Spinal cord (tissue), 10 donors: Measurements from ENCODE around the gene CTDSPL. TPM values are rescaled to one million over a fixed set of nuclear protein-coding genes. Genes with fewer than 3 reads are reported as not detected.

Experiments
- DNase-seq, 6 donors: peaks; one replicate each; pipeline versions ENCODE4 v3.0.0 to v3.0.0-alpha.2; 2013 to 2015; ENCODE audit warnings: low spot score in 6 of 6, low read depth in 4 of 6
- H3K27ac ChIP-seq: one replicate; pipeline ENCODE4 v1.5.1; 2013; ENCODE audit warnings: low read depth, low read length, control low read depth
- H3K27me3 ChIP-seq: one replicate; pipeline ENCODE4 v1.6.1; 2013; ENCODE audit warnings: low read length; ENCODE audit not compliant: control insufficient read depth, insufficient read depth
- H3K36me3 ChIP-seq: one replicate; pipeline ENCODE4 v1.6.1; 2013; ENCODE audit warnings: low read length; ENCODE audit not compliant: control insufficient read depth, insufficient read depth
- H3K4me1 ChIP-seq: one replicate; pipeline ENCODE4 v1.6.1; 2013; ENCODE audit warnings: low read length; ENCODE audit not compliant: control insufficient read depth, insufficient read depth
- H3K4me3 ChIP-seq: one replicate; pipeline ENCODE4 v1.5.1; 2013; ENCODE audit warnings: low read depth, low read length, control low read depth
- H3K9me3 ChIP-seq: one replicate; pipeline ENCODE4 v1.6.1; 2013; ENCODE audit warnings: low read length; ENCODE audit not compliant: control insufficient read depth, insufficient read depth
- WGBS: methylation state at CpG from one replicate; pipeline ENCODE4 v1.1.5; 2013; ENCODE audit warnings: missing lambda C conversion rate; ENCODE audit not compliant: insufficient coverage; 5-methylcytosine and 5-hydroxymethylcytosine counted together
- polyA plus RNA-seq, 2 donors: library from polyadenylated mRNA; unstranded; fragments of 120-200 nt; gene quantifications; one replicate each; pipeline ENCODE4 v1.2.1, GENCODE V29; 2013; ENCODE audit not compliant: insufficient read length in 2 of 2
- total RNA-seq, 2 donors: library from RNA; depleted of rRNA in 1 of 2; stranded (reverse); fragments of 120-200 nt in 1 of 2; fragments of >200 nt in 1 of 2; gene quantifications; one replicate each; pipeline versions ENCODE4 v1.2.3 to v1.2.4, GENCODE V29; 2013 to 2014
- donor health status: healthy.

The CTDSPL gene
- total and polyA plus RNA-seq, 4 donors: 19.7 to 45.5 (median 30.6) TPM

DNA sequence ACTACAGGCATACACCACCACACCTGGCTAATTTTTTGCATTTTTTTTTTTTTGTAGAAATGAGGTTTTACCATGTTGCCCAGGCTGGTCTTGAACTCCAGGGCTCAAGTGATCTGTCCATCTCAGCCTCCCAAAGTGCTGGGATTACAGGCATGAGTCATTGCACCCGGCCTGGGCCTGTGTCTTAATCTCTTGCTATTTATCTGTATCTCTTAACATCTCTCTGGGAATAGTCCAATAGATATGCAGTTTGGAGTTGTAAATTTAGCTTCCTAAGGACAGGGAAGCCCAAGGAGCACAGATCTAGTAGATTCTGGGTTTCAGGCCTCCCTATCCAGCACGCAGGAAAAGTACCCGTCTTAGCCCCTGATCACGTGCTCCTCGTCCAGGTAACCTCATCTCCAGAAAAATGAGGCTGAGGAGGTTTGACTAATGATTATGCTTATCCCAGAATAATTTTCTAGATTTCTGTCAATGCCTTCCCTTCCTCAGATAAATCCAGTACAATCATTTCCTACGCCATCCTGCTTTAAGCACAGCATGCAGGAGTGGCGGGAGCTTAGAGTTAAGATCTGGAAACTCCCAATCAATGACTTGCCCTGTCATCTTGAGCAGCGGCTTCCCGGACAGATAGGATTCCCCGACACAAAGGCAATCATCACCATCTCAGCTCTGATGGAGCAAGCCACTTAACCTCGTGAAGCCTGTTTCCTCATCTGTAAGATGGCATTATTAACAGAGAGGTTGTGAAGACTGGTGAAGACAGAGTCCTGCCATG, 12.3 kb upstream of the CTDSPL start:
- Histone ChIP-seq H3K4me1 (peaks cover 3% of the 10 kb centered on the region), H3K9me3 (no peaks in the 10 kb centered on the region), H3K36me3 (peaks cover 9% of the 10 kb centered on the region), H3K27me3 (no peaks in the 10 kb centered on the region), H3K27ac (no peak overlapping the region), H3K4me3 (no peak overlapping the region)
- no peak for DNase-seq
- WGBS: 100% methylated on average over 2 of the region's 11 CpGs

DNA sequence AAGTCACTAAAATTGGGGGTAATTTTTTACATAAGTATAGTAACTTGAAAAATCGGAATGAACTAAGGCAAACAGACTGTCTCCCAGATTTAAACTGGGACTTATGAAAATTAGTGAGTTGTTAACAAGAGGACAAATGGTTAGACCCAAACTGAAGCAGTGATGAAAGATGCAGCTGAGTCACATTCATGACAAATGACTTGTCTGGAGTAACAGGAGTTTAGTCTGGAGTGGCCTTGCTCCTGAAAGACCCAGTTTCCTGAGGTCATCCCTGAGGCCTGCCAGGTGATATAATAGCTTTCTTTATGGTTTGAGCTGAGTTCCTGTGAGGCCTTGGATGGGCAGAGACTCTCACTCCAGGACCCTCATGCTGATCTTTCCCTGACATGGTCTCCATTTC, 9.6 kb upstream of the CTDSPL start:
- WGBS: 83% methylated on average over 1 of the region's 1 CpG
- DNase-seq: no peak
- H3K4me1 ChIP-seq: peaks cover 3% of the 10 kb centered on the region

DNA sequence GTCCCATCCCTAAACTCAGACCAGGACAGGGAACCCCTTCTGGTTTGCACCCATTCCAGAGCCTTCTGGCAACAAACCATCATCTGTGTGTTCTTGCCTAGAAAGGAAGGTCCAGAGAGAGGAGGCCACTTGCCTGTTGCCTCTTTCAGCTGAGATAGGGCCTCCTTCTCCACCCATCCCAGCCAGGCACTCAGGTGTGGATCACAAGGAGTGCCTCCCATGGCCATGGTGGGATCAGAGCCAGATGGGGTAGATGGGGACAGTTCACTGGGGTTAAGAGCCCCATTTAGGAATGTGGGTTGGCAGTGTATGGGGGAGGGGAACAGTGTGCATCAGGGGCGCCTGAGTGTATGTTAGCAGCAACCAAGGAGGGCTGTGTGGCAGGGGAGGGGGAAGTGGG, 8.9 kb upstream of the CTDSPL start:
- H3K4me1 ChIP-seq: peaks cover 3% of the 10 kb centered on the region
- H3K36me3 ChIP-seq: peaks cover 9% of the 10 kb centered on the region
- 89% methylated on average over 1 of the region's 1 CpG for WGBS
- no peaks in the 10 kb centered on the region for H3K9me3 ChIP-seq
- no peak for DNase-seq
- H3K4me3 ChIP-seq: no peak overlapping the region
- H3K27ac ChIP-seq: no peak overlapping the region
- no peaks in the 10 kb centered on the region for H3K27me3 ChIP-seq

More for the DNA sequence above, 9.6 kb upstream of the CTDSPL start:
- H3K27ac ChIP-seq: no peak overlapping the region
- no peaks in the 10 kb centered on the region for H3K27me3 ChIP-seq
- H3K9me3 ChIP-seq: no peaks in the 10 kb centered on the region
- H3K4me3 ChIP-seq: no peak overlapping the region
- H3K36me3 ChIP-seq: peaks cover 9% of the 10 kb centered on the region

DNA sequence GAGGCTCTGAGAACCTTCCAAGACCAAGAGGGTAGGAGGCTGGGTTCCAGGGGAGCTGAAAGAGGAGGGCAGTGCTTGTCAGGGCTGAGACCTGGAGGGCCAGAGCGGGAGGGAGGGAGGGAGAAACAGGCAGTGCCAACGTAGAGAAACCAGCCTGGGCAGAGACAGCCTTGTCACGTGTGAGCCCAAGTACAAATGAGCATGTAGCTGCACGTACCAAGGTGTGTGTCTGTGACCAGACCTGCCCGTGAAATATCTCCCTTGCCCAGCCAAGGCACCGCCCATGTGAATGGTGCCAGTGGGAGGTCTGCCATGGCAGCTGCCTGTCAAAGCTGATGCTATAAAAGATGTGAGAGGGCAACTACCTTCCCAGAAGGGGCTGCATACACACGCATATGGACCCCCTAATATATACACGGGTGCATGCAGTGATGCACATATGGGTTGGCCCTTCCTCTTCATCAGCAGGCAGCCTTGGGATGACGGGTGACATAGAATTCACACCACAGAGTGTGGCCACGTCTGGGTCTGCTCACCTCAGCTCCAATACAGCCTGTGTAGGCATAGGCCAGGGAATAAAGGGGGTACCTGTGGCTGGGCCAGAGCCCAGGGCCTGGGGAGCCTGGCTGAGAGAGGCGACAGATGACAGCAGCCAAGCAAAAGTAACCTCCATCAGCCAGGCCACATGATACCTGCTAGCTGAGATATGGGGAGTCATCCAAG, 7.8 kb upstream of the CTDSPL start:
- H3K27ac ChIP-seq: no peak overlapping the region
- 80% methylated on average over 8 of the region's 11 CpGs for WGBS
- no peak for DNase-seq
- H3K4me3 ChIP-seq: no peak overlapping the region
- H3K4me1 ChIP-seq: peaks cover 3% of the 10 kb centered on the region
- H3K27me3 ChIP-seq: no peaks in the 10 kb centered on the region
- no peaks in the 10 kb centered on the region for H3K9me3 ChIP-seq
- peaks cover 9% of the 10 kb centered on the region for H3K36me3 ChIP-seq

DNA sequence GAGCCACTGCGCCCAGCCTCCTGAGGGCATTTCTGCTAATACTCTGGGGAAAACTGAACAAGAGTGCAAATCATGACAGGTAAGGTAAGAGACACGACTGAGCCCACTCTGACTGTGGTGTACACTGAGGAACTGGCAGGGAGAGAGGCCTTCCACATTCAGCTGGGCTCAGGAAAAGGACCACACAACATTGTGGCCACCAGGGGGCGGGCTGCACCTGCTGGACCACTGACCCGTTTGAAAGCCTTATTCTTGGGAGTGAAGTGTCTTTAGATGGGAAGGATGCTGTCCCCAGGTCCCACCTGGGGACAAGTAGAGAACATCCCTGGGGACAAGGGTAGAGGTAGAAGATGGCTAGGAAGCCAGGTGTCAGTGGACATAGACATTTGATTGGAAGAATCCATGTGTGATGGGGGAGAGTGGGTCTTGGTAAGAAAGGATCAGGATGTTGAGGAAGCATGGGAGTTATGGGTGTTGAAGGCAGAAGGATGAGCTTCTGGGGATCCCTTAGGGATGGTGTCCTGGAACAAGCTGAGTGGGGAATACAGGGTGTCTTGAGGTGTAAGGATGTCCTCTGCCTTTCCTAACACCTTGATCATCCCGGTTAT, 6.2 kb upstream of the CTDSPL start:
- H3K36me3 ChIP-seq: peaks cover 7% of the 10 kb centered on the region
- peaks cover 12% of the 10 kb centered on the region for H3K4me1 ChIP-seq
- H3K4me3 ChIP-seq: no peak overlapping the region
- H3K9me3 ChIP-seq: no peaks in the 10 kb centered on the region
- 25% methylated on average over 4 of the region's 5 CpGs for WGBS
- H3K27ac ChIP-seq: no peak overlapping the region
- no peaks in the 10 kb centered on the region for H3K27me3 ChIP-seq
- peak in 4 of 6 donors; percentile 62 to 92 (median 77) for DNase-seq

DNA sequence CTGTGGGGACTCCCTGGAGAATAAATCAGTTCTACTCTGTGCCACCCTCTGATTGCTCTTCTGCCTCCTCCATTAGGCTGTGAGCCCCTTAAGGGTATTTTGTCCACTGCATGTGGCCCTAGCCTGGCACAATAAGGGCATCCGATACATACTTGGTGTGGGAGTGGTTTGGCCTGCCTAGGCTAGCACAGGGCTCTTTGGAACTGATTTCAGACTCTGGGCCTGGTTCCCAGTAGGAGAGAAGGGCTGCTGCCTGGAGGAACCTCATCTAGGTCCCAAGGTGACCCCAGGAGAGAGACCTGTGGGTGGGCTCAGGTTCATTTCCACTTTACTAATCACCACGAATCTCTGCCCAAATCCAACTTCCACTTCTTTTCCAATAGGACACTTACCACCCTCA, 5.3 kb upstream of the CTDSPL start:
- no peak overlapping the region for H3K27ac ChIP-seq
- peaks cover 19% of the 10 kb centered on the region for H3K4me1 ChIP-seq
- DNase-seq: no peak
- H3K36me3 ChIP-seq: peaks cover 3% of the 10 kb centered on the region
- no peak overlapping the region for H3K4me3 ChIP-seq
- 89% methylated on average over 1 of the region's 2 CpGs for WGBS
- no peaks in the 10 kb centered on the region for H3K27me3 ChIP-seq
- H3K9me3 ChIP-seq: no peaks in the 10 kb centered on the region

DNA sequence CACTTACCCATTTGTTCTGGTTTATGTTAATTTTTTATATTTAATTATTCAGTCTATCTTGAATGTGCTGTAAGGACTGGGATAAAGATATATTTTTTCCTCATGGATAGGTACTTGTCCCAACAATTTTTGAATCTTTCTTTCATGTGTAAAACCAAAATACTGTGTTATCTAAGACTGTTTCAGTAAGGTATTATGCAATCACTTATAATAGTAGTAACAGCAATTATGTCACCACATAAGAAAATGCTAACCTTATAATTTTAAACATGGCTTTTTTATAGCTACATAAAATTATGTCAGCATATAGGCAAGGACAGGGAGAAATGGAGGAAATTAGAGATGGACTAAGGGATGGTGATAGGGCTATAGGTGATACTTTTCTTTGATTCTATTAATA, 2.9 kb upstream of the CTDSPL start:
- no peaks in the 10 kb centered on the region for H3K9me3 ChIP-seq
- no peak overlapping the region for H3K27ac ChIP-seq
- H3K4me3 ChIP-seq: no peak overlapping the region
- H3K36me3 ChIP-seq: peaks cover 3% of the 10 kb centered on the region
- DNase-seq: no peak
- H3K27me3 ChIP-seq: no peaks in the 10 kb centered on the region
- peaks cover 29% of the 10 kb centered on the region for H3K4me1 ChIP-seq

DNA sequence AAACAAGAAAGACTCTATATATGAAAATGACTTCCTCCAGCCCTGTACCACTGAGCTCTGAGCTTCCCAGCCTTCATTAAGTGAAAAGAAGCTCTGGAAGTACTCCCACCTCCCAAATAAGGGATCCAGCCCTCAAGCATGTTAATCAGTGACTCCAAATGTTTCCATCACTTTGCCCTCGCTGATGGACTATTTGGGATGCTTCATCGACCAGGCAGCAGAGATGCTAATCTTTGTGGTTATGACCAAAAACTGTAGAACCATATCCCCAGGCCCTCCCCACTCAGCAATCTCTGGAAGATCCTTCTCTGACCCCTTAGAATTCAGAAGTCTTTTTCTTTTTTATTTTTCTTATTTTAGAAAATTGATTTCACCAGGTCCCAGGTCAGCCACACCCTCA, 2.3 kb upstream of the CTDSPL start:
- peaks cover 31% of the 10 kb centered on the region for H3K4me1 ChIP-seq
- DNase-seq: no peak
- H3K9me3 ChIP-seq: no peaks in the 10 kb centered on the region
- peaks cover 3% of the 10 kb centered on the region for H3K36me3 ChIP-seq
- H3K4me3 ChIP-seq: no peak overlapping the region
- 85% methylated on average over 2 of the region's 2 CpGs for WGBS
- no peak overlapping the region for H3K27ac ChIP-seq
- no peaks in the 10 kb centered on the region for H3K27me3 ChIP-seq

DNA sequence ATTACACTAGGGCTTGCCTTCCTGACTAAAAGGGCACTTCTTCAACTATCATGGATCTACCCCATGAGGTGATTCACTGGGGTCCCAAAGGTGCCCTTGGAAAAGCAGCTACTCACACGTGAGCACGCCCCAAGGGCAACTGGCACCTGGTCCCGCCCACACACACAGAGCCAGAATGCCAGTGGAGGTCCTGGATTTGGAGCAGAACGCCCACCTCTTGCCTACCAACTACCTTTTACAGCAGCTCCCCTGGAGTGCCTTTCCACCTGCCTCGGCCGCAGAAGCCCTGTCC, 1.8 kb upstream of the CTDSPL start:
- Histone ChIP-seq H3K4me1 (peaks cover 31% of the 10 kb centered on the region), H3K9me3 (no peaks in the 10 kb centered on the region), H3K36me3 (peaks cover 3% of the 10 kb centered on the region), H3K4me3 (peak overlapping the region; percentile 21), H3K27me3 (no peaks in the 10 kb centered on the region), H3K27ac (peak overlapping the region; percentile 71)
- 88% methylated on average over 6 of the region's 6 CpGs for WGBS
- DNase-seq: no peak
